Astrocyte of the cerebellum (primary cell): ENCODE results near the gene ACTL6B.

Experiments used
- DNase-seq: peaks from one replicate; pipeline ENCODE4 v3.0.0-alpha.2; 2011; ENCODE audit warnings: low read depth
- H3K4me3 ChIP-seq: 2 replicates; pipeline ENCODE4 v1.5.1; 2011; ENCODE audit warnings: mild to moderate bottlenecking, low read depth, low read length, moderate library complexity
- CTCF ChIP-seq: IDR thresholded peaks from 2 replicates; pipeline ENCODE4 v1.5.1; 2012; ENCODE audit warnings: low read length, low read depth, moderate library complexity, mild to moderate bottlenecking; ENCODE audit errors: missing control alignments
- in situ Hi-C: cut with HindIII; loops from 2 replicates; pipeline ENCODE4 v1.10.0; 2017; ENCODE audit warnings: low sequenced_read_pairs

The ACTL6B gene

DNA sequence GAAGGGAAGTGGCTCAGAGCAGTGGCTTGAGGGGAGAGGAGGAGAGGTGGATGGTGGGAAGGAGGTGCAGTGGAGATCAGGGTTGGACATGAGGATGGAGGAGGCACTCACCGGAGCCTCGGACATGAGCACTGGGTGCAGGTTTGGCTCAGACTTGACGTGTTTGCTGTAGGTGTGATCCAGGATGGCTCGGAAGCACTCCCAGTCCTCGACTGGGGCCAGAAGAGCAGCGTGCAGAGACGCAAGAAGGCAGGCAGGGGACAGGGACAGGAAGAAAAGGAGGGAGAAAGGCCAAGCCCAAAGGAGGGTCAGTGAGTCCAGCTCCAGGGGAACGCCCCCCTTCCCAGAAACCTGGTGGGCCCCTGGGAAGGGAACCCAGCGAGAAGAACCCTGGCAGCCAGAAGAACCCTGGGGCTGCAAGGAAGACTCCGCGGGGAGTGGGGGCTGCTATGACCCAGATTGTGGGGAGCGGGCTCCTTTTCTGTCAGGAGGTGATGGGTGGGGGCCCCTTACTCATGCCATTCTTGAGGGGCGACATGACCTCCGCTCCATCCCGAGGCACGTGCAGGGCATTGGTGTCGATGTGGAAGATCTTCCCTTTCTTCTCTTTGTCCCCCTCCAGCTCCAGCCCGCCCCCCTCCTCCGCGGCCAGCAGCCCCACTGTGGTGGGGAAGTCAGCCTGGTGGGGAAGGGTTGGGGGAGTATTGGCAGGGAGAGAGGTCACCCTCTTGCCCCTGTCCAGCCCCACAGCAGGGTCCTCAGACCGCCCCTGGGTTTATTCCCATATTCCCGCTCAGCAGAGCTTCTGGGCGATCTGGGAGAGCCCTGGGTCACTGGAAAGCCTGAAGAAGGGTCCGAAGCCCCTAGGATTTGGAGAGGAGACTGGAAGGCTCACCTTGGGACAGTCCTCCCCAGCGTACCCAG is 1.1 kb downstream of the ACTL6B start:
- no peak for TF ChIP-seq CTCF
- no peak overlapping the region for H3K4me3 ChIP-seq
- no peak for DNase-seq
- in situ Hi-C loops = no loop called here

DNA sequence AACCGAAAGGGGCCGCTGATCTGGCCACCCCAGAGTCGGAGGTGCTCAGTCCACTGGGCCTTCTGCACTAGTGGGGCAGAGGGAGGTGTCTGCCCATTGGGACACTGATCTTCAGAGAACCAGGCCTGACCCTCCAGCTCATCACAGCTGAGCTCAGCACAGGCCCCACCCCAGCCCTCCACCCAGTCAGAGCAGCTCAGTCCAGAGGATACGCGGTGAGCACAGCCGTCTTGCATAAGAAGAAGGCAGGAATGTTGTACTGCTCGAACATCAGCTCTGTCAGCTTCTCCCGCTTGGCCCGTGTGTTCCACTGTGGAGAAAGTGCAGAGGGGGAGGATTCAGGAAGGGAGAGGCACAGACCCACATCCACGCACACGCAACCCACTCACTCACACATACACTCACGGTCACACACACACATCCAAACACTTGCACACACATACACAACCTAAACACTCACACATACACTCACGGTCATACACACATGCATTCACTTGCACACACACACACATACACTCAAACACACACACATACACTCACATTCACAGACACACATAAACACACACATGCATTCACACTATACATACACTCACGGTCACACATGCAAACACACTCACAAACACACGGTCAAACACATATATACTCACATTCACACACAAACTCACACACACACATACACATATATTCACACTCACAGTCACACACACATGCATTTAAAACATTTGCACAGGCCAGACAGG is 6.3 kb downstream of the ACTL6B start:
- H3K4me3 ChIP-seq = no peak overlapping the region
- in situ Hi-C loops = no loop called here
- no peak for TF ChIP-seq CTCF
- DNase-seq = no peak

DNA sequence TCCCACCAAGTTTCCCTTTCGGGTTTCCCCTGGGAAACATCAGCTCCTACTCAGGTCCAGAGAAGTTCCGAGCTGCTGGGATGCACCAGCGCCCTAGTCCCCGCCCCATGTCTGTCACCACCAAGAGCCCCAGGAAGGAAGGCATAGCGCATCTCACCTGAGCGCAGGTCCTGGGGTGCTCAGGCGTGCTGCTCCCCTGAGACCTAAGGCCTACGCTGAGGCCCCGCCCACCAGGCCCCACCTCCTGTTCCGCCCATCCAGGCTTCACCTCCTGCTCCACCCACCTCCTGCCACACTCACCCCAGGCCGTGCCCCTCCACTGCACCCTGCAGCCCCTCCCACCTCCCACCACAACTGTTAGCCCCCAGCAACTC is 13.7 kb downstream of the ACTL6B start:
- DNase-seq = no peak
- no peak overlapping the region for H3K4me3 ChIP-seq
- in situ Hi-C loops = no loop called here
- TF ChIP-seq CTCF = no peak

DNA sequence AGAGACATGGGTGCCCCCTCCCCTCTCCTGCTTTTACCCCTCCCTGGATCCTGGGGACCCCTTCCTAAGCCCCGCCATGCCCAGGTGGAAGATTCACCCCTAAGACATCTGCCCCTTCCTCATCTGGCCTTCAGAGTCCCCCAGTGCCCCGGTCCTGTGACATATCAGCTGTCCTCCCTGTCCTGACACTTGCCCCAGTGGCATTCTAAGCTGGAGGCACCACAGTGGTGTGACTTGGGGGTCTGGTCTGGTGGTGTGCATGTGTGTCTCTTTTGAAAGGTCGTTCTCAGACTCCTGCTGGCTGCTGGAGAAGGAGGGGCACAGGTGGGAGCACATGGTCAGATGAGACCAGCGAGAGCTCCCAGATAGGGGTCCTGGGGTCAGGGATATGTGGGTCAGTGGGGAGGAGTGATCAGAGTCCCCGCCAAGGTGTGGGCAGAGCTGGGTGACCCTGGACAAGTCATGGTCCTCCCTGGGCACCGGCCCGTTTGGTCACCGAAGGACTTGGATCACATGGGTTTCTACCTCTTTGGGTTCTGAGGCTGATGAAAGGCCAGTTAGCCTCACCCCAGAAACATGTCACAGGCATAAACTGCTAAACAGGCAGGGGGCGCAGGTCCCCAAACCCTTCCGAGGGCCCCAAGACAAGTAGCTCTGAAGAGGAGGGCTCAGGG is 14.3 kb downstream of the ACTL6B start:
- no peak overlapping the region for H3K4me3 ChIP-seq
- in situ Hi-C loops = no loop called here
- DNase-seq = no peak
- no peak for TF ChIP-seq CTCF

DNA sequence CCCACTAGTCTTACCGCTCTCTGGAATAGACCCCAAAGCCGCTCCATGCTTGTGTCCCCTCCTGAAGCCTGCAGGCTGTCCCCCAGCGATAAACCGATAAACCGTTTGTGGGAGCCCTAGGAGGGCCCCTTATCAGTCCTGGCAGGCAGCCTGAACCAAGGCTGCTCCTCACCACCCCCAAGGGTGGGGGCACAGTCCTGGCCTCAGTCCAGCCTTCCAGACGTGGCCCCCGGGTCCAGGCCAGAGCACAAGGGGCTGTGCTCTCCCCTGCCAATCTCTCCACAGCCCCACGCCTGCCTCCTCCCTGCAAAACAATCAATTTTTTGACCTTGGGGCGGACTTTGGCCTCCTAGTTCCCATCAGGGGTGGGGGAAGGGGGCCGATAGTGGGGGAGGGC is 14.8 kb downstream of the ACTL6B start, which contains the start of gene TFR2:
Gene TFR2, minus strand, starts transcription at position 90 of the 397 bp plus-strand sequence. Its CDS starts 43 bp downstream, at position 47.
- TF ChIP-seq CTCF = no peak
- in situ Hi-C loops = no loop called here
- H3K4me3 ChIP-seq = no peak within 1 kb of the TSS
- DNase-seq = no peak

GRCh38 chr7:100640517-100641440 is 15.5 kb downstream of the ACTL6B start:
- DNase-seq = no peak
- TF ChIP-seq CTCF = no peak
- H3K4me3 ChIP-seq = no peak overlapping the region
- in situ Hi-C loops = no loop called here
